GM19043 (cell line): ENCODE results near the gene FADS2.

ENCODE experiments used
- ATAC-seq: cut with Tn5 transposase; IDR thresholded peaks from one replicate; pipeline ENCODE4 v1.9.1; 2021; ENCODE audit warnings: low read depth; ENCODE audit not compliant: unreplicated experiment

FADS2 gene

DNA sequence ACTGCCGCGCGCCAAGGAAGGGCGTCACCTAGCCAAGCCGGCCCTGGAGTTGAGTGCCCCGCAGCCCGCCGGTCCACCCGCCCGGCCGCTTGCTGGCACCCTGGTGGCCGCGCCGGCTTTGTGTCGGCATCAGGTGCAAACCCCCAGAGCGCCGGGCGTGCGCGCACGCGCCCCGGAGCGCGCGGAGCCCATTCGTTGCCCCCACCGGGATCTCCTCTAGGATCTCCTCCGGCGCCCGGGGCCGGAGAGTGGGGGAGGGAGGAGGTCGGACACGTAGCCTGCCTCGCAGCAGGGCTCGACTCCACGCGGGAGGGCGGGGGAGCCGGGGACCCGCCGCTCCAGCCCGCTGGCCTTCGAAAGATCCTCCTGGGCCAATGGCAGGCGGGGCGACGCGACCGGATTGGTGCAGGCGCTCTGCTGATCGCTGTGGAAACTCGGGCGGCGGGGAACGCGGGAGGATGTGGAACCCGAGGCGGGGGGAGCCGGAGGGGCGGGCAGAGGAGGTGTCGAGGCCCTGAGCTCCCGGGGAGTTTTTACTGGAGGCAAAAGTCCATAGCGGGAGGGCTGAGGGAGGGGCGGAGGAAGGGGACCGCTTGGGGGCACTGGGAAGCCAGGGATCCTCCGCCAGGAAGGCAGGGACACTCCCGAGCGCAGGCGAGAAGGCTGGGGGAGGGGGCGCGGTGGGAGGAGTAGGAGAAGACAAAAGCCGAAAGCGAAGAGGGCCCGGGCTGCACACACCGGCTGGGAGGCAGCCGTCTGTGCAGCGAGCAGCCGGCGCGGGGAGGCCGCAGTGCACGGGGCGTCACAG is at the start of gene FADS2:
Gene FADS2, plus strand, starts transcription at position 730 of the 808 bp plus-strand sequence. CDS start 91 bp downstream, outside the sequence.
- ATAC-seq, result peak; percentile 65

DNA sequence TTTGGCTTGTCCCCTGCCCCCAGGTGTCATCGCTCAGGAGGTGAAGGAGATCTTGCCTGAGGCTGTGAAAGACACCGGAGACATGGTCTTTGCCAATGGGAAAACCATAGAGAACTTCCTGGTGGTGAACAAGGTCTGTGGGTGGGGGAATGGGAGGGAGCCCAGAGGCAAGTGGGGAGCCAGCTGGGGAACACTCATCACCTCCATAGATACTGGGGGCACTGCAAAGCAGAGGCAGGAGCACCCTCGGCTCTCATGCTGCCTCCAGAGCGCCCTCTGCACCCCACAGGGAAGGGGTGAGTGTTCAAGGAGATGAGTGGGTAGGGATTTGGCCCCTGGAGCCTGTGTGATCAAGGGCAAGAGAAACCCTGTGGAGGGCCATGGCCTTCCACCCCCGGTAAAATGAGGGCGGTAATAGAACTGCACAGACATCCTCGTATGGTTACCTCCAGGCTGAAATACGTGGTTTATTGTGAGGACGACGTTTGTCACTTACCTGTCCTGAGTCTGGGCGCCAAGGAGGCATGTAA is 49.7 kb upstream of the FADS2 start:
- no peak for ATAC-seq

DNA sequence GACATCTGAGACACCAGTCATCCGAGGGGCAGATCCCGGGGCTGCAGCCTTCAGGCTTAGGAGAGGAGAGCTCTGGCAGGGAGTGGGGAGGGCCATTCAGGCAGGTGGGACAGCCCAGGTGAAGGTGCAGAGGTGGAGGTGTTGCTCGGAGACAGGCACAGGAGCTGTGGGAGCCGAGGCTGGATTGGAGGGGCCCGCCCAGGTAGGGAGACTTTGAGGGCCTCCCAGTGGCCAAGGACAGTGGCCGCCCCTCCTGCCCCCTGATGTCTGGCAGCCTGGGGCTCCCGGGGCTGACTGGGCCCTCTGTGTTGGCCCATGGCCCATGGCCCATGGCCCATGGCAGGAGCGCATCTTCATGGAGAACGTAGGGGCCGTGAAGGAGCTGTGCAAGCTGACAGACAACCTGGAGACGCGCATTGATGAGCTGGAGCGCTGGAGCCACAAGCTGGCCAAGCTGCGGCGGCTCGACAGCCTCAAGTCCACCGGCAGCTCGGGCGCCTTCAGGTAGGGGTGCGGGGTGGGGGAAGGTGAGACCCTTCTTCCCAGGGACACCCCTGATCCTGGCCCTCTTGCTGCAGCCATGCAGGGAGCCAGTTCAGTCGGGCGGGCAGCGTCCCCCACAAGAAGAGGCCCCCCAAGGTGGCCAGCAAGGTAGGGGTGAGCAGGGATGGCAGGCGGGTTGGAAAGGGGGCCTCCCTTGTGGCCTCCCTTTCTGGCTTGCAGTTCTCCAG is 49.0 kb upstream of the FADS2 start:
- no peak for ATAC-seq

DNA sequence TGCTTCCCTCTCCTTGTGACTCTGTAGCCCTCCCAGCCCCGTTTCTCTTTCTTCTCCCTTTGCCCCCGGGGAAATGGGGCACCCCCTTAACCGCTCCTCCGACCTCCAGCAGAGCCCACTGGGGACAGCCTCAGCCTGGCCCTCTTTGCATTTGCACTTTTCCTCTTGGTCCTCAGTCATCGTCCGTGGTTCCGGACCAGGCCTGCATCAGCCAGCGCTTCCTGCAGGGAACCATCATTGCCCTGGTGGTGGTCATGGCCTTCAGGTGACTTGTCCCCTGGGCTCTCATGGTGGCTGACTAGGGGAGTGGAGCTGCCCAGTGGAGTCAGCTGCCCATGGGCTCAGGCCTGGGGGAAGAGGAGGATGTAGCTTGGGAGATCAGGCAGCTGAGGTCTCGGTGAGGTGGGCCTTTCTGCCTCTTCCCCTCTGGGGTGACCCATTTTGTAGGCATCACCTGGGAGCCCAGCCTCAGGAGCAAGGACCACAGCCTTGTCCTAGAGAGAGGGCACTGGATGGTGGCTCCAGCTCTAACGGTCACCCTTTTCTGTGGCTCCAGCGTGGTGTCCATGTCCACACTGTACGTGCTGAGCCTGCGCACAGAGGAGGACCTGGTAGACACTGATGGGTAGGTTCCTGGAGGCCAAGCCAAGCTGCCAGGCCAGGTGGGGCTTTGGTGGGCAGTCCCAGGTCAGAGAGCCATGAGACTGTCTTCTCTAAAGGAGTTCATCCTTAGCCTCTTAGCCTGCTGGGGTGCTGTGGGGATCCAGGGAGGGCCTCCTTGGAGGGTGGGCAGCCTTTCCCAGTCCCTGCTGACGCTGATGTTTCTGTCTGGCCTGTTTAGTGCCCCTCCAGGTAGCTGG is 48.2 kb upstream of the FADS2 start:
- ATAC-seq, result no peak

DNA sequence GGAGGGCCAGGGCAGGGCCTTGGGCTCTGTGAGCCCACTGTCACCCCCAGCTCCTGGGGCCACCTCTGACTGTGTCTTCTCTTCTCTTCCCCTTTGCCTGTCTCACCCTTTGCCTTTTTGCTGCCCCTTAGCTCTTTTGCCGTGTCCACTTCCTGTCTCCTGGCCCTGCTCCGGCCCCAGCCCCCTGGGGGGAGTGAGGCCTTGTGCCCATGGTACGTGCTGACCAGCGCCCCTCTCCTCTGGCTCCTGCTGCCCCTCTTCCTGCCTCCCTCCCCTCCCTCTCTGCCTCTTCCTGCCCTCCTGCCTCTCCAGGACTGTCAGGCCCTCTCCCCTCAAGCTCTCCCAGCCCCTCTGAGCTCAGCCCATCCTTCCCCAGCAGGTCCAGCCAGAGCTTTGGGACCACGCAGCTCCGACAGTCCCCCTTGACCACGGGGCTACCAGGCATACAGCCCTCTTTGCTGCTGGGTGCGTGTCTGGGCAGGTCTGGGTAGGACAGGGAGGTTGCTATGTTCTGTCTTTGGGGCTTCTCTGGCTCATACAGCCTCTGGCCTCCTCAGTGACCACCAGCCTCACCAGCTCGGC is 47.4 kb upstream of the FADS2 start:
- no peak for ATAC-seq

DNA sequence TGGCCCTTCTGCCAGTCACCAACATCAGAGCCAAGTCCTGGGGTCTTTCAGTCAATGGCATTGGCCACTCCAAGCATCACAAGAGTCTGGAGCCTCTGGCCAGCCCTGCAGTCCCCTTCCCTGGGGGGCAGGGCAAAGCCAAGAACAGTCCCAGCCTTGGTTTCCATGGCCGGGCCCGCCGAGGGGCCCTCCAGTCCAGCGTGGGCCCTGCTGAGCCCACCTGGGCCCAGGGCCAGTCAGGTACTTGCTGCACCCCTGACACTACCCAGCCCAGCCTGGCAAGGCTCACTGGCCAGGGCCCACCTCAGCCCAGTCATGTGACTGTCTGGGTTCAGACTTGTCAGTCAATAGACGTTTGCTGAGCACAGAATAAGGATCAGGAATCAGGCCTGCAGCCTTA is 46.5 kb upstream of the FADS2 start:
- ATAC-seq, result no peak

DNA sequence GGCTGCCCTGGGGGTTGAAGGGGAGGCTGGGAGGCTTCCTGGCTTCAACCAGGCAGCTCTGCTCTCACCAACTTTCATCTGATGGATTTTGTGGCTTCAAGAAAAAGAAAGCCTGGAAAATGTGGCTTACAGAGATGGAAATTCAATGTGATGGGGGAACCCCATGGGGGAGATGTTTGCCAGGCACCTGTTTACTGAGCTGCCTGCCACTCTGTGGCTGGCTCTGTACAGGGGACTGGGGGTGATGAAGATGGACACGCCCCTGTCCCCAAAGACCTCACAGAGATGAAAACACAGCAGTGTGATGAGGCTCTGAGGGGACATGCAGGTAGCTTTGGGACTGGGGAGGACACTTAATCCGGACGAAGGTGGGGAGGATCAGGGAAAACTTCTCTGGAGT is 45.8 kb upstream of the FADS2 start:
- ATAC-seq, result no peak

DNA sequence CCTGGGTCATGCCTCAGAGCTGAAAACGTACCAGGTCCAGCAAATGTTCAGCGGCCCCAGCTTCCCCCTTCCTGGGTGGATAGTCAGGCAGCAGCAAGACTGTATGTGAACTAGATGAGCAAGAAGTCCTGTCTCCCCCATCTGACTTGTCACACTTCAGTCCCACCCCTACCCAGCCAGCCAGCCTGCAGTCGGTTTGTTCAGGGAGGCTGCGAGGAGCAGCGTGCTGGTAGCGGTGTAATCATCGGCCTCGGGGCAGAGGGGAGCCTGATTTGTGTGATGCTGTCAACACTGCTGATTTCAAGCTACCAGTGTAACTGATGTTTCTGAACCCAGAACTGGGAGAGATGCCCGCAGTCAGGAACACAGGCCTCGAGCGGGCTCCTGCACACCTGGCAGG is 45.3 kb upstream of the FADS2 start:
- no peak for ATAC-seq

DNA sequence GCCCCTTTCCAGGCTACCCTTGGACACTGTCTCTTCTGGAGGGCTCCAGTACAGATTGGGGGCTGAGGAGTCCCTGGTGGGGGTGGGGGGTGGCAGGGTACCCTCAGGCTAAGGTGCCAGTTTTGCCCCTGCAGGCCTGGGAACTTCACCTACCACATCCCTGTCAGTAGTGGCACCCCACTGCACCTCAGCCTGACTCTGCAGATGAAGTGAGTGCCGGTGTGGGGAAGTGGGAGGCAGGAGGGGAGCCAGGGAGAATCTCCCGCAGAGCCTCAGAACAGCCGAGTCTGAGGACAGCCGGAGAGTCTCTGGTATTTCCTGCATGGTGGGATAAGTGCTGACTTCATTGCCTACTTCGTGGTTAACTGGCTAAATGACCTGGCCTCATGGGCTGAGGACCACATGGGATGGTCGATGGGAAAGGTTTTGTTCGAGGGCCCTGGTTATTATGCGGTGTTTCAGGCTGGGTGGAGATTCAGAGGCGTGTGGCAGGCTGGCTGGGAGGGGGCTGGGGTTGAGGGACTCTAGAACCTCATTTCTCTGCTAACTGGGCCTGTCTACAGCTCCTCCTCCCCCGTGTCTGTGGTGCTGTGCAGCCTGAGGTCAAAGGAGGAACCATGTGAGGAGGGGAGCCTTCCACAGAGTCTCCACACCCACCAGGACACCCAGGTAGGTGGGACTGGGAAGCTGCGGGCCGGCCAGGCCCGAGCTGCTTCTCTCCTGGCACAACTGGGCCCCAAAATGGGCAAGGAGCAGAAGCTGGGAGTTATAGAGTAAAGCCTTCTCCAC is 44.2 kb upstream of the FADS2 start:
- no peak for ATAC-seq

DNA sequence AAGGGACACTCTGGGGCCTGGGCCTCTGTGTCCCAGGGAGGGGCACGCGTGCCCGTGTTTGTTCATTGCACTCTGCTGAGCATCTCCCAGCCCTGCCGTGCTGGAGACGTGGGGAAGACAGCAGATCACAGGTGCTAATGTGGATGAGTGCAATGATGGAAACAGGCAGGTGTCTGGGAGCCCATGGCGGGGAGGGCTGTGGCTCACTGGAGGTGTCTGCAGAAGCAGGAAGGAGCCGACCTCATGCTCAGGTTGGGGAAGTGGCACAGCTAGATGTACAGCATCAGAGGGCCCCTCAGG is 43.6 kb upstream of the FADS2 start:
- ATAC-seq, result no peak

DNA sequence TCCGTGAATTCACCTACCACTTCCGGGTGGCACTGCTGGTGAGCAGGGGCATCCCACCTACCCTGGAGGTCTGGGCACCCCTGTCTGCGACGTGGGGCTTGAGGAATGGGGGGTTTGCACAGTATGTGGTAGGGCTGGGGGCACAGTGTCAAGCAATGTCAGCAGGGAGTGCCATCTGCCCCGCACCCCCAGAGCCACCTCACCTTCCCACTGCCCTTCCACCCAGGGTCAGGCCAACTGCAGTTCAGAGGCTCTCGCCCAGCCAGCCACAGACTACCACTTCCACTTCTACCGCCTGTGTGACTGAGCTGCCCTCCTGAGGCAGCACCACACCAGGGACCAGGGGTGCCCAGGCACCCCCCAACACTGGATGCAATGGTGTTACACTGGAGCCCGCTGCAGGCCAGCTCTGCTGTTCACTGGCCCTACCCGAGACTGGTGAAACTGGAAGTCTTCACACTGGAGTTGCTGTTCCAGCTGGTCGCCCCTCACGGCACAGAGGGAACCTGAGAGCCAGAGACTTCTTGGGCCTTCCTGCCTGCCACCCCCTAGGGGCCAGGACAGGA is 42.2 kb upstream of the FADS2 start:
- ATAC-seq, result no peak

DNA sequence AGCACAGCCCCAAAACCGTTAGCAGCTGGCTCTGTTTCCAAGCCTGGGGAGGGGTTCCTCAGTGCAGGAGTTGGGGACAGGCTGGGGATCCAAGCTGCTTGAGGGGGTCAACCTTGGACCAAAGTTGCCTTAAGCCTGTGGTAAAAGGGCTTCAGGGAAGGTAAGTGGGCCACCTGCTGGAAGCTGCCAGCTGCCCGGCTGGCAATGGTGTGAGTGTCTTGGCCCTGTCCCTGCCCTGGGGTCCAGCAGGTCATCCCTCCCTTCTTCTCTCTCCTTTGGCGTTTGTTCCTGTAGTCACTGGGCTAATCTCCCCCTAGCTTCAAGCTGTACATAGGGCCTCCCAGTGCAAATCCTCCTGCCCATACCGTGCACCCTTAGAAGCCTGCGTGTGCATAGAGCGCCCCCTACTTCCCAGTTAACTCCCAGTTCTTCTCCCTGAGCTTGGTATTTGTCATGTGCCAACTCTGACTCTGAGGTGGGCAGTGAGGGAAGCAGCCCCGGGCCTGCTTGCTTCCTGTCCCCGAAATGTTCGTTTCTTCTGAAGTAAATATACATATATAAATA is 40.1 kb upstream of the FADS2 start:
- ATAC-seq, result no peak

DNA sequence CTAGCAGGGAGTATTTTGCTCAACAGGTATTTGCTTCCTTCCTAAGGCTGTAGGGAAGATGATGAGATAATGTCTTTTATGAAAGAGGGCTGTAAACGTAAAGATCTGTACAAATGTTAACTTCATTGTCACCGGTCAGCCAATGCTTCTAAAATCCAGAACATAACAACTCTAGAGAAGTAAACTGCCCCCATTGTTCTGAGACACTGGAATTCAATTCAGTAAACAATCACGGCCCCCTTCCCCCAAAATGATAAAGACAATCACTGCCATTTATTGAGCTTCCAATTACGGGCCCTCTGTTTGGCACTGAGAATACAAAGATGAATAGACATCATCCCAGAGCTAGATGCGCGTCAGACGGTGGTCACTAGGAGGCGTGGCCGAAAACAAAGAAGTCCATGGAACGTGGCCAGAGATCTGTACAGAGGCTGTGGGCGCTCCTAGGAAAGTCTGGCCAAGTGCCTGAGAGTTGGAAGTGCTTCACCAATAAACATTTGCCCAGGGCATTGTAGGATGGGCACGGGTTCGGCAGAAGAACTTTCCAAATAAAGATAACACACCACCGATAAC is 36.3 kb upstream of the FADS2 start:
- no peak for ATAC-seq

DNA sequence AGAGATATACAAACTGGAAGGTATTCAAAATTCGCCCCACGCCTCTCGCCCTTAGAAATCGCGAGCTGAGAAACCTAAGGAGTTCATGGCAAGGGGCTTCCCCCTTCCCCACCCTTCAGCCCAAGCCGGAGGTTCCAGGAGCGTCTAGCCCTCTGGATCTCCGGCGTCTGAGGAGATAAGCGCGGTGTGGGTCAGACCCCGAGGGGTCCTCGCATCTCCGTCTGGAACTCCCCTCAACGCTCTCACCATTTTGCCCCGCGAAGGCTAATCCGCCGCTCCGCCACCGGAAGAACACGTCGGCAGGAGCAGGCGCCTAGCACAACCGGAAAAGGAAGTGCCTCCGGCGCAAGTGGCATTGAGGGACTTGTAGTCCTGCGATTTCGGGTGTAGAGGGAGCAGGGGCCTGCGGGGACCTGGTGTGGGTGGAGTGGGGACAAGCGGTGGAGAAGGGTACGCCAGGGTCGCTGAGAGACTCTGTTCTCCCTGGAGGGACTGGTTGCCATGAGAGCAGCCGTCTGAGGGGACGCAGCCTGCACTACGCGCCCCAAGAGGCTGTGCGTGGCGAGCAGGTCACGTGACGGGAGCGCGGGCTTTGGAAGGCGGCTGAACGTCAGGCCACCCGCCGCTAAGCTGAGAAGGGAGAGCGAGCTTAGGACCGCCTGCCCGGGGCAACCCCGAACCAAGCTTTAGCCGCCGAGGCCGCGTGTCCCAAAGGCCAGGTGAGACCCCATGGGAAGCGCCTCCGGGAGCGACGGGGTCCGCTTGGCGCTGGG is 35.6 kb upstream of the FADS2 start, which contains the start of the genes FEN1 and TMEM258:
Gene FEN1, plus strand, starts transcription at position 602 of the 773 bp plus-strand sequence. CDS start 2,451 bp downstream, outside the sequence.
Gene TMEM258, minus strand, starts transcription at position 290 of the 773 bp plus-strand sequence. Its CDS starts 41 bp downstream, at position 249.
- ATAC-seq, result peak; percentile 85

DNA sequence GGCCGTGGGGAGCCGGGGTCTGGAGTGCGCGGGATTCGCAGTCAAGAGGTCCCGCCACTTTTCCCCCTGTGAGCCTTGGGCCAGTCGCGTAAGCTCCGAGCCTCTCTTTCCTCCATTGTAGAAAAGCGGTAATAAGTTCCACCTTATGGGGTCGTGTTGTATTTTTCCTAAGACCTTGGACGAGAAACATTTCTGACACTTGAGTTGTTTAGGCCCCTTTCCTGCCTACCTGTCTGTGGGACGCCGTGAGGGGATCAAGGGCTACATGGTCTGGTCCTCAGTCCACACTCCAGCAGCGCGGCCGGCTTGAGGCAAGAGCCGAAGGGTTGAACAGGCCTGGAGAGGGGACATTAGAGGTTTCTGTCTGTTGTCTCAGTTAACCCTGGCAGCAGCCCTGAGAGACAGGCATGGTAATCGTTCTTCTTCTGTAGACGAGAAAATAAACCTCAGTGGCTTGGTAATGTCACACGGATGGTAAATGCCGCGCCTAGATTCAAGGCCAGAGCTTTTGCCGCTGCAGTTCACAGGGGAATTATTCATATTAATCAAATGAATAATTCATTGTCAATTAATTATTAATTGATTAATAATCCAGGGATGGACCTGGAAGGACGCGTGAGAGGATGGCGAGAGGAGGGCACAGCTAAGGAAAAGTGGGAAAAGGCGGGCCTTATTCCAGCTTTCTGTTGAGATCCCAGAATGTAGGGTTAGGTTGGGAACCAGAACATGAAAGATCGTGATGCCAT is 34.8 kb upstream of the FADS2 start:
- no peak for ATAC-seq

DNA sequence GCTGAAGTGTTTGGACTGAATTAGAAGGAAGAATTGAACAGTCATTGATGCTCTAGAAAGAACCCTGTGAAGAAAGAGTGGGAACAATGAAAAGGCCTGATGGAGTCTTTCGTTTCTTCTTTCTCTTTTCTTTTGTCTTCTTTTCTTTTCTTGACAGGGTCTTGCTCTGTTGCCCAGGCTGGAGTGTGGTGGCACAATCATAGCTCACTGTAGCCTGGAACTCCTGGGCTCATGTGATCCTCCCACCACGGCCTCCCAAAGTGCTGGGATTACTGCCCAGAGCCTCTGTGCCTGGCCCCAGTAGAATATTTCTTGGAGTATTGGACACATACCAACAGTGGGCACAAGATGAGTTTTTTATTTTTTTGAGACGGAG is 34.3 kb upstream of the FADS2 start:
- ATAC-seq, result no peak

DNA sequence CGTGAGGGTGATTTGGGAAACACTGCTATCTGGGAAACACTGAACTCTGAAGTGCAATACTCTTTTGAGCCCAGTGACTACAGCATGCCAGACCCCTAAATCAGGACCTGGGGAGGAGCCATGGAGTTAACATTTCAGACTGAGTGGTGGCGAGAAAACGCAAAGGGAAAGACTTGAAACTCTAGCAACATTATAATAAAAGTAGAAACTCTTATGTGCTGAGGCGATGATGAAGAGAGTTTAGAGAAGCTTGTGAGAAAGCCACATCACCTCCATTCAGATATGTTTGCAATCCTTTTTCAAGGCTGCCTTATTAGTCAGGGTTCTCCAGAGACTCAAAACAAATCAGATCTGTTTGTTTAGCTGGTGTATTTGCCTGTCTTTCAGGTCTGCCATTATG is 33.5 kb upstream of the FADS2 start:
- no peak for ATAC-seq
